Lung (tissue), 12 donors: Measurements from ENCODE around the gene ISL1. TPM values are rescaled to one million over a fixed set of nuclear protein-coding genes. Genes with fewer than 3 reads are reported as not detected.

Experiments
- ATAC-seq: fragments of 200-7000 bp; cut with Tn5 transposase; one replicate; pipeline ENCODE4 v1.9.1; 2020; ENCODE audit warnings: moderate number of reproducible peaks; ENCODE audit not compliant: insufficient read depth, low FRiP score
- DNase-seq, 3 donors: peaks; one replicate each; pipeline ENCODE4 v3.0.0-alpha.2; 2013 to 2017
- H3K27ac ChIP-seq, 2 donors: one replicate each; pipeline ENCODE4 v1.5.1; 2013; ENCODE audit warnings: mild to moderate bottlenecking in 2 of 2, moderate library complexity in 2 of 2, control low read depth in 1 of 2, inconsistent platforms in 1 of 2, low read depth in 1 of 2, low read length in 1 of 2
- H3K27me3 ChIP-seq, 3 donors: one replicate each; pipeline ENCODE4 v1.5.1; 2013; ENCODE audit warnings: low read length in 2 of 3; ENCODE audit not compliant: control insufficient read depth in 3 of 3, insufficient read depth in 3 of 3
- H3K36me3 ChIP-seq, 4 donors: one replicate each; pipeline ENCODE4 v1.5.1; 2013; ENCODE audit warnings: low read length in 4 of 4, mild to moderate bottlenecking in 1 of 4, moderate library complexity in 1 of 4; ENCODE audit not compliant: control insufficient read depth in 4 of 4, insufficient read depth in 4 of 4
- H3K4me1 ChIP-seq, 5 donors: one replicate each; pipeline ENCODE4 v1.5.1; 2013; ENCODE audit warnings: low read length in 5 of 5, mild to moderate bottlenecking in 2 of 5, moderate library complexity in 1 of 5; ENCODE audit not compliant: control insufficient read depth in 5 of 5, insufficient read depth in 5 of 5
- H3K4me3 ChIP-seq: one replicate; pipeline ENCODE4 v1.5.1; 2013; ENCODE audit warnings: mild to moderate bottlenecking, control low read depth, moderate library complexity
- H3K9ac ChIP-seq, 2 donors: one replicate each; pipeline ENCODE4 v1.5.1; 2013; ENCODE audit warnings: low read length in 2 of 2, control low read depth in 1 of 2; ENCODE audit not compliant: insufficient read depth in 1 of 2
- H3K9me3 ChIP-seq, 4 donors: one replicate each; pipeline ENCODE4 v1.5.1; 2013; ENCODE audit warnings: low read length in 3 of 4, mild to moderate bottlenecking in 1 of 4, moderate library complexity in 1 of 4; ENCODE audit not compliant: control insufficient read depth in 4 of 4, insufficient read depth in 3 of 4
- CTCF ChIP-seq: IDR thresholded peaks from 2 replicates; pipeline ENCODE4 v1.5.1; 2012; ENCODE audit warnings: mild to moderate bottlenecking; ENCODE audit errors: control extremely low read depth, extremely low read depth
- whole genome bisulfite sequencing, 2 donors: extraction: QIAGEN DNeasy Blood & Tissue Kit; methylation state at CpG; one replicate each; pipeline ENCODE4 v1.1.7; 2013; 5-methylcytosine and 5-hydroxymethylcytosine counted together
- polyA plus RNA-seq, 2 donors: library from polyadenylated mRNA; stranded (reverse); fragments of 200-250 nt; gene quantifications; one replicate each; pipeline ENCODE4 v1.2.1, GENCODE V29; 2013
- total RNA-seq, 2 donors: library from RNA; depleted of rRNA in 1 of 2; stranded (reverse); fragments of >200 nt in 1 of 2; gene quantifications; one replicate each; pipeline ENCODE4 v1.2.1, GENCODE V29; 2014 to 2021
- donor health status: control.
- donor health status: control.
- donor health status: Bipolar disorder and iron deficiency.
- donor health status: healthy.
- donor health status: DM: yes; HTN: yes; CAD: no.

ISL1 gene
- total and polyA plus RNA-seq, 4 donors, result 0.06 to 0.51 (median 0.17) TPM; not detected in 1

GRCh38 chr5:51373880-51374523, 9.2 kb upstream of the ISL1 start:
- ATAC-seq (peak; percentile 13), DNase-seq (peak in 1 of 3 donors; percentile 11)

GRCh38 chr5:51375084-51375483, 8.2 kb upstream of the ISL1 start:
- Histone ChIP-seq H3K27ac (no peak overlapping the region), H3K27me3 (peaks cover 0 to 64% (median 63%) of the 10 kb centered on the region in 3 donors), H3K4me3 (no peak overlapping the region)

More at GRCh38 chr5:51373880-51374523, 9.2 kb upstream of the ISL1 start:
- H3K9me3 ChIP-seq, result peaks cover 0 to 5% (median 2%) of the 10 kb centered on the region in 4 donors
- peaks cover 0 to 53% (median 53%) of the 10 kb centered on the region in 3 donors for H3K27me3 ChIP-seq
- H3K27ac ChIP-seq, result no peak overlapping the region
- H3K4me3 ChIP-seq, result no peak overlapping the region
- H3K4me1 ChIP-seq, result peaks cover 0 to 10% (median 0%) of the 10 kb centered on the region in 5 donors
- 27 to 38% methylated on average over 3 of the region's 3 CpGs for WGBS, 2 donors
- TF ChIP-seq CTCF, result no peak
- H3K36me3 ChIP-seq, result no peaks in the 10 kb centered on the region
- no peak overlapping the region for H3K9ac ChIP-seq

GRCh38 chr5:51376509-51376908, 6.7 kb upstream of the ISL1 start:
- DNase-seq, result no peak
- 24 to 31% methylated on average over 3 of the region's 3 CpGs for WGBS, 2 donors
- no peak for TF ChIP-seq CTCF
- Histone ChIP-seq H3K4me1 (peaks cover 0 to 13% (median 3%) of the 10 kb centered on the region in 5 donors), H3K27ac (no peak overlapping the region), H3K4me3 (no peak overlapping the region), H3K9ac (no peak overlapping the region), H3K27me3 (peaks cover 0 to 78% (median 78%) of the 10 kb centered on the region in 3 donors), H3K36me3 (no peaks in the 10 kb centered on the region), H3K9me3 (peaks cover 0 to 5% (median 0%) of the 10 kb centered on the region in 4 donors)
- ATAC-seq, result no peak

More at GRCh38 chr5:51375084-51375483, 8.2 kb upstream of the ISL1 start:
- TF ChIP-seq CTCF, result no peak
- H3K36me3 ChIP-seq, result no peaks in the 10 kb centered on the region
- peaks cover 0 to 13% (median 0%) of the 10 kb centered on the region in 5 donors for H3K4me1 ChIP-seq
- no peak for ATAC-seq
- no peak overlapping the region for H3K9ac ChIP-seq
- no peak for DNase-seq
- WGBS, 2 donors, result 91 to 94% methylated on average over 7 of the region's 7 CpGs
- H3K9me3 ChIP-seq, result peaks cover 0 to 5% (median 2%) of the 10 kb centered on the region in 4 donors
